Glutamatergic neuron (in vitro differentiated cells): Measurements from ENCODE around the gene RNF220. TPM values are rescaled to one million over a fixed set of nuclear protein-coding genes. Genes with fewer than 3 reads are reported as not detected.

Source experiments
- DNase-seq: peaks from one replicate; pipeline ENCODE4 v3.0.0; 2022
- H3K27ac Mint-ChIP-seq: one replicate; pipeline ENCODE4 v1.8.0; 2020; ENCODE audit warnings: mild to moderate bottlenecking, mixed read lengths, inconsistent platforms; ENCODE audit not compliant: unreplicated experiment
- H3K27me3 Mint-ChIP-seq: one replicate; pipeline ENCODE4 v1.8.0; 2020; ENCODE audit warnings: mild to moderate bottlenecking, moderate library complexity, mixed read lengths, inconsistent platforms; ENCODE audit not compliant: unreplicated experiment
- H3K36me3 Mint-ChIP-seq: one replicate; pipeline ENCODE4 v1.8.0; 2020; ENCODE audit warnings: mild to moderate bottlenecking, mixed read lengths, inconsistent platforms; ENCODE audit not compliant: unreplicated experiment
- H3K4me1 Mint-ChIP-seq: one replicate; pipeline ENCODE4 v1.8.0; 2020; ENCODE audit warnings: mild to moderate bottlenecking, low read depth, mixed read lengths, inconsistent platforms; ENCODE audit not compliant: unreplicated experiment
- H3K4me3 Mint-ChIP-seq: one replicate; pipeline ENCODE4 v1.8.0; 2020; ENCODE audit warnings: mild to moderate bottlenecking, mixed read lengths, inconsistent platforms; ENCODE audit not compliant: unreplicated experiment
- H3K9me3 Mint-ChIP-seq: one replicate; pipeline ENCODE4 v1.8.0; 2020; ENCODE audit warnings: mild to moderate bottlenecking, moderate library complexity, mixed read lengths, inconsistent platforms; ENCODE audit not compliant: unreplicated experiment
- total RNA-seq: library from RNA; stranded (reverse); fragmentation: NEBNext Ultra II Directional; extraction: Animal tissue kit (Norgen Biotek cat#: 25700); gene quantifications from one replicate; pipeline ENCODE4 v1.2.1, GENCODE V29; 2021; ENCODE audit not compliant: unreplicated experiment
- TF ChIP-seq, protein P1 (sequence below): fragments of 200-600 bp; sonication (generic); IDR thresholded peaks from one replicate; pipeline ENCODE4 v1.5.0; 2021; ENCODE audit not compliant: partially characterized antibody, unreplicated experiment

Gene RNF220
- total RNA-seq, 1 donor from 2014 or later = 99.4 TPM

GRCh38 chr1:44648529-44649250, 243.6 kb downstream of the RNF220 start:
- Mint-ChIP-seq H3K27me3 (peaks cover 8% of the 10 kb centered on the region), H3K36me3 (peaks cover 6% of the 10 kb centered on the region), H3K4me3 (no peak overlapping the region), H3K9me3 (peaks cover 9% of the 10 kb centered on the region), H3K27ac (no peak overlapping the region), H3K4me1 (peaks cover 25% of the 10 kb centered on the region)
- TF ChIP-seq, protein P1, sequence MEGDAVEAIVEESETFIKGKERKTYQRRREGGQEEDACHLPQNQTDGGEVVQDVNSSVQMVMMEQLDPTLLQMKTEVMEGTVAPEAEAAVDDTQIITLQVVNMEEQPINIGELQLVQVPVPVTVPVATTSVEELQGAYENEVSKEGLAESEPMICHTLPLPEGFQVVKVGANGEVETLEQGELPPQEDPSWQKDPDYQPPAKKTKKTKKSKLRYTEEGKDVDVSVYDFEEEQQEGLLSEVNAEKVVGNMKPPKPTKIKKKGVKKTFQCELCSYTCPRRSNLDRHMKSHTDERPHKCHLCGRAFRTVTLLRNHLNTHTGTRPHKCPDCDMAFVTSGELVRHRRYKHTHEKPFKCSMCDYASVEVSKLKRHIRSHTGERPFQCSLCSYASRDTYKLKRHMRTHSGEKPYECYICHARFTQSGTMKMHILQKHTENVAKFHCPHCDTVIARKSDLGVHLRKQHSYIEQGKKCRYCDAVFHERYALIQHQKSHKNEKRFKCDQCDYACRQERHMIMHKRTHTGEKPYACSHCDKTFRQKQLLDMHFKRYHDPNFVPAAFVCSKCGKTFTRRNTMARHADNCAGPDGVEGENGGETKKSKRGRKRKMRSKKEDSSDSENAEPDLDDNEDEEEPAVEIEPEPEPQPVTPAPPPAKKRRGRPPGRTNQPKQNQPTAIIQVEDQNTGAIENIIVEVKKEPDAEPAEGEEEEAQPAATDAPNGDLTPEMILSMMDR = no peak
- no peak for DNase-seq

DNA sequence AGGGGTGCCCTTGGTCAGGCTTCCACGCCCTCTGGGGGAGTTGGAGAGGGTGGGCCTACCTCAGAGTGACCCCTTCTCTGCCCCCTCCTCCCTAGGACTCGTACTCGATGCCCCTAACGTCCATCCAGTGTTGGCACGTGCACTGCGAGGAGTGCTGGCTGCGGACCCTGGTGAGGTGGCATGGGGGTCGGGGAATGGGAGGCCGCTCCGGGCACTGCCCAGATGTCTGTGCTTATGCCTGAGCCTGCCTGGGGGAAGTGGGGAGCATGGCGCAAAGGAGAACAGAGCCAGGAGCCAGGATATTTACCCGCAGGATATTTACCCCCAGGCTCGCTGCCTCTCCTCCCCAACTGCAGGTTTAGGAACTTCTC, 244.7 kb downstream of the RNF220 start:
- Mint-ChIP-seq H3K27ac (no peak overlapping the region), H3K27me3 (peaks cover 9% of the 10 kb centered on the region)

DNA sequence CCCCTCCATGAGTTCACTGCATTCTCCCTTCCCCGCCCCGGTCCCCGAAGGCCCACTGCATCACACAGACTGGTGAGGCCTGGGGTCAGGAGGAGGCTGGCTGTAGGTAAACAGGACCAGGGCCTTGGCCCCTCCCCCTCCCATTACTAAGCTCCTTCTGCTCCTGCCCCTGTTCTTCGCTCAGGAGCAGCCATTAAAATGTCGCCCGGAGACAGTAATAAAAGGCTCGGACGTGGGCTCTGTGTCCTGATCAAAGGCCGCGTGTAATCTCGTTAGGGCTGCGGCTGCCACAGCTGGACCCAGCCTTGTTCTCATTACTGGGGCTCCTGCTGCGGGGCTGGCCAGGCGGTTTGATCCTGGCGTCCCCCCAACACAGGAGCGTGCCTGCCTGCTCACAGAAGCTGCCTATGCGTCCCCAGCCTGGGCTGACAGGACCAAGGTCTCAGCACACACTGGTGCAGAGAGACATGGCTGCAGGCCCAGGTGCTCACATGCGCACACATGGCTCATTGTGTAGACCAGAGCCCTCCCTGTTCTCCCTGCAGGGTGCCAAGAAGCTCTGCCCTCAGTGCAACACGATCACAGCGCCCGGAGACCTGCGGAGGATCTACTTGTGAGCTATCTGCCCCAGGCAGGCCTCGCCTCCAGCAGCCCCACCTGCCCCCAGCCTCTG, 245.2 kb downstream of the RNF220 start:
- H3K27ac Mint-ChIP-seq = no peak overlapping the region

More for the DNA sequence above, 244.7 kb downstream of the RNF220 start:
- H3K4me3 Mint-ChIP-seq = no peak overlapping the region
- H3K9me3 Mint-ChIP-seq = peaks cover 9% of the 10 kb centered on the region
- no peak for DNase-seq
- peaks cover 6% of the 10 kb centered on the region for H3K36me3 Mint-ChIP-seq
- TF ChIP-seq, protein P1 = no peak
- peaks cover 16% of the 10 kb centered on the region for H3K4me1 Mint-ChIP-seq

DNA sequence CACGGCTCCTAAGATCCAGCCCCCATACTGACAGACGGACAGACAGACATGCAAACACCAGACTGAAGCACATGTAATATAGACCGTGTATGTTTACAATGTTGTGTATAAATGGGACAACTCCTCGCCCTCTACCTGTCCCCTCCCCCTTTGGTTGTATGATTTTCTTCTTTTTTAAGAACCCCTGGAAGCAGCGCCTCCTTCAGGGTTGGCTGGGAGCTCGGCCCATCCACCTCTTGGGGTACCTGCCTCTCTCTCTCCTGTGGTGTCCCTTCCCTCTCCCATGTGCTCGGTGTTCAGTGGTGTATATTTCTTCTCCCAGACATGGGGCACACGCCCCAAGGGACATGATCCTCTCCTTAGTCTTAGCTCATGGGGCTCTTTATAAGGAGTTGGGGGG, 246.0 kb downstream of the RNF220 start:
- Mint-ChIP-seq H3K27ac (no peak overlapping the region), H3K4me1 (peaks cover 16% of the 10 kb centered on the region), H3K4me3 (no peak overlapping the region), H3K36me3 (peaks cover 6% of the 10 kb centered on the region), H3K27me3 (peaks cover 7% of the 10 kb centered on the region), H3K9me3 (peaks cover 9% of the 10 kb centered on the region)
- TF ChIP-seq, protein P1 = no peak
- DNase-seq = no peak

More for the DNA sequence above, 245.2 kb downstream of the RNF220 start:
- Mint-ChIP-seq H3K4me1 (peaks cover 16% of the 10 kb centered on the region), H3K36me3 (peaks cover 6% of the 10 kb centered on the region), H3K4me3 (no peak overlapping the region), H3K27me3 (peaks cover 7% of the 10 kb centered on the region), H3K9me3 (peaks cover 9% of the 10 kb centered on the region)
- TF ChIP-seq, protein P1 = no peak
- peak; percentile 41 for DNase-seq
